ENCODE results near the gene EVC2. TPM values are rescaled to one million over a fixed set of nuclear protein-coding genes. Genes with fewer than 3 reads are reported as not detected.
A peak's percentile ranks its signal among the peaks of the same experiment; 100 is the strongest.

Gene EVC2
- total RNA-seq, 1 donor from 2014 or later, result 1.4 TPM

DNA sequence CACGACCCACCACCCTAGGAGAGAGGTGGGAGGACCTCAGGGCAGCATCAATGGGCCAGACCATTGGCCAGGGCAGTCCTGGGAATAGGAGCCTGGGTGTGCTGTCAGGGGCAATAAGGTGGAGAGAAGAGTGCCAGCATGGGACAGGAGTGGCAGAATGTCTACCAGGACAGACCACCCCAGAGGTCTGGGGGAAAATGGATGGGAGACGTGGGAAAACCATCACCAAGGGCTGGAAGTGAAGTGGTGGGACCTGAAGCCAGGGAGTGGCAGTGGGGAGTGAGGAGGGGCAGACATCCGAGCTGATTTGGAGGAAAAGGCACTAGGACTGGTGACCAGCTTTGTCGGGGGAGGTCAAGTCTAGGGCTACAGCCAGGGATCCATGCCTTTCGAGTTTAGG lies 993 bp downstream of the EVC2 start:
- TF ChIP-seq, protein P1, sequence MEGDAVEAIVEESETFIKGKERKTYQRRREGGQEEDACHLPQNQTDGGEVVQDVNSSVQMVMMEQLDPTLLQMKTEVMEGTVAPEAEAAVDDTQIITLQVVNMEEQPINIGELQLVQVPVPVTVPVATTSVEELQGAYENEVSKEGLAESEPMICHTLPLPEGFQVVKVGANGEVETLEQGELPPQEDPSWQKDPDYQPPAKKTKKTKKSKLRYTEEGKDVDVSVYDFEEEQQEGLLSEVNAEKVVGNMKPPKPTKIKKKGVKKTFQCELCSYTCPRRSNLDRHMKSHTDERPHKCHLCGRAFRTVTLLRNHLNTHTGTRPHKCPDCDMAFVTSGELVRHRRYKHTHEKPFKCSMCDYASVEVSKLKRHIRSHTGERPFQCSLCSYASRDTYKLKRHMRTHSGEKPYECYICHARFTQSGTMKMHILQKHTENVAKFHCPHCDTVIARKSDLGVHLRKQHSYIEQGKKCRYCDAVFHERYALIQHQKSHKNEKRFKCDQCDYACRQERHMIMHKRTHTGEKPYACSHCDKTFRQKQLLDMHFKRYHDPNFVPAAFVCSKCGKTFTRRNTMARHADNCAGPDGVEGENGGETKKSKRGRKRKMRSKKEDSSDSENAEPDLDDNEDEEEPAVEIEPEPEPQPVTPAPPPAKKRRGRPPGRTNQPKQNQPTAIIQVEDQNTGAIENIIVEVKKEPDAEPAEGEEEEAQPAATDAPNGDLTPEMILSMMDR (IDR thresholded peaks at IDR 0.05; ENCODE audit: borderline replicate concordance), result no peak
- no peak for DNase-seq
- Histone ChIP-seq H3K9me3 (replicated peaks) (no peaks in the 10 kb centered on the region), H3K4me1 (peaks cover 46% of the 10 kb centered on the region), H3K4me3 (peak overlapping the region; percentile 80), H3K27me3 (ENCODE audit: low read depth) (peaks cover 38% of the 10 kb centered on the region), H3K36me3 (no peaks in the 10 kb centered on the region), H3K27ac (replicated peaks) (peak overlapping the region; percentile 80)
- intact Hi-C loops (cut with micrococcal nuclease), result no loop called here

DNA sequence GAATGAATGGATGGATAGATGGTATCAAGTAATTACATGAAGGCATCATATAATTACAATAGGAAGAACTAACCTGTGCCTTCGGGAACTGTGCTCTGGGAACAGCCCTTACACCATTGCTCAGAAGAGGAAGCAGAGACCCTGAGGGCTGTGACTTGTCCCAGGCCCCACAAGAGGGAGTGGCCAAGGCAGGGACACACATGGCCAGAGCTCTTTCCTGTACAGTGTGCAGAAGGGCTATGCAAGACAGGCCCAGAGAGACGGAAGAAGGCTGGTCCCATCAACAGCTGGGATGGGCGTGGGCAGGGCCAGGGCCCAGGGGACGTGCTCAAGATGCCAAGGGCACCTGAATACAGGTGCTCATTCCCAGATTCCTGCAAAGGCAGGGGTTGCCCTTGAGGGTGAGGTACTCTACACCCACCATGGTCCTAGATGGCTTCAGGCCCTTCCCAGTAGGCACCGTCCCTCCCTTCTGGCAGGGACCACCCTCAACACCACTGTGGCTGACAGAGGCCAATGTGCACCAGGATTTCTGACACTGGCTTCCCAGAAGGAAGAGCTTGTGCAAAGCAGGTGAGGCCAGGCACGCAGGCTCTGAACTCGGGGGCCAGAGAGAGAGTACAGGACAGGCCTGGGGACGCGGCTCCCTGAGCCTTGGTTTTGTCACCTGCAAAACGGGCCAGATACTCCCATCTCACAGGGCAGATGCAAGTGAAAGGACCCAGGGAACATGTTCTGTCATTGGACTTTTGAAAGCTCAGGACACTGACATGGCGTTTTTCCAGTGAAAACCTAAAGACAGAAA lies 1.7 kb downstream of the EVC2 start:
- intact Hi-C loops (cut with micrococcal nuclease), result no loop called here
- Histone ChIP-seq H3K9me3 (replicated peaks) (no peaks in the 10 kb centered on the region), H3K4me1 (peaks cover 43% of the 10 kb centered on the region), H3K27ac (replicated peaks) (no peak overlapping the region), H3K27me3 (ENCODE audit: low read depth) (peaks cover 35% of the 10 kb centered on the region), H3K4me3 (peak overlapping the region; percentile 80), H3K36me3 (no peaks in the 10 kb centered on the region)
- TF ChIP-seq, protein P1 (IDR thresholded peaks at IDR 0.05; ENCODE audit: borderline replicate concordance), result no peak
- no peak for DNase-seq

DNA sequence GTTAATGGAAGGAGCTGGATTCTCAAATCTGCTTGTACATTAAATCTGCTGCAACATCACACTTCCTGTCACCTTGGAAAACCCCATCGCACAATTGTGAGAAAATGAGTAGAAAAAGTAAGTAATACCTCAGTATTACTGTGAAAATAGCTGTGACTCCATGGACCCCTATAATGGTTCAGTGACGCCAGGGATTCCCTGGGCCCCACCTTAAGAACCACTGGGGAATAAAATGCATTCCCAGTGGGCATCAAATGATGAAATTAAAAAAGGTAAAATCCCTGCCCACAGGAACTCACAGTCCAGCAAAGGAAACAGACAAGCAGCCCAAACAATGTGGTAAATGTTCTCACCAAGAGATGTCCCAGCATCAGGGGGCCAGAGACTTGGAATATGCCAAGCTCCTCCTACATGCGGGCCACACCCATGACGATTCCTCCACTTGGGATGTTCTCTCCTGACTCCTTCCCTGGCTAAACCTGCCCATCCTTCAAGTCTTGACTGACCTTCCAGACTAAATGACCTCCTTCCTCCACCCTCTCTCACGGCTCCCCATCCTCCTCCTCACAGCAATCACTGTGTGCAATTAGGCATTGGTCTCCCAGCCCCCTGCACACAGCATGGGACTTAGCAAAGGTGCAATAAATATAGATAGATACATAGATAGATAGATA lies 2.6 kb downstream of the EVC2 start:
- peaks cover 39% of the 10 kb centered on the region for H3K4me1 ChIP-seq
- H3K36me3 ChIP-seq, result no peaks in the 10 kb centered on the region
- H3K9me3 ChIP-seq (replicated peaks), result no peaks in the 10 kb centered on the region
- intact Hi-C loops (cut with micrococcal nuclease), result no loop called here
- no peak for DNase-seq
- no peak overlapping the region for H3K4me3 ChIP-seq
- H3K27me3 ChIP-seq (ENCODE audit: low read depth), result peaks cover 33% of the 10 kb centered on the region
- no peak overlapping the region for H3K27ac ChIP-seq (replicated peaks)
- TF ChIP-seq, protein P1 (IDR thresholded peaks at IDR 0.05; ENCODE audit: borderline replicate concordance), result no peak

DNA sequence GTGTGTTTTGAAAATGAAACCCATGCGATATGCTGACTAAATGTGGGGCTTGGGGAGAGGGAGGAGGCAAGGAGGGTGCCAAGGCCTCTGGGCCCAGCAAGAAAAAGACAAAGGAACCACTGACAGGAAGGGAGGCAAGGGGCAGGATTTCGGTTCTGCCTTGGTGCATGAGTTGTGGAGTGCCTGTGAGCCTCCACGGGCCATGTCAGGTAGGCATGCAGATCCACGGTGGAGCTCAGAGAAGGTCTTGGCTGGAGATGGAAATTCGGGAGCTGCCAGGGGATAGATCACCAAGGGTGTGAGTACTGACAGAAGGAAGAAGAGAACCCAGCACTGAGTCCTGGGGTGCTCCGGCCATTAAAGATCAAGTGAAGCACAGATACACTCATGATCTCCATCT lies 4.1 kb downstream of the EVC2 start:
- Histone ChIP-seq H3K36me3 (no peaks in the 10 kb centered on the region), H3K4me1 (peaks cover 28% of the 10 kb centered on the region), H3K27me3 (ENCODE audit: low read depth) (peaks cover 27% of the 10 kb centered on the region), H3K9me3 (replicated peaks) (no peaks in the 10 kb centered on the region), H3K4me3 (no peak overlapping the region), H3K27ac (replicated peaks) (no peak overlapping the region)
- TF ChIP-seq, protein P1 (IDR thresholded peaks at IDR 0.05; ENCODE audit: borderline replicate concordance), result no peak
- DNase-seq, result no peak
- intact Hi-C loops (cut with micrococcal nuclease), result no loop called here

DNA sequence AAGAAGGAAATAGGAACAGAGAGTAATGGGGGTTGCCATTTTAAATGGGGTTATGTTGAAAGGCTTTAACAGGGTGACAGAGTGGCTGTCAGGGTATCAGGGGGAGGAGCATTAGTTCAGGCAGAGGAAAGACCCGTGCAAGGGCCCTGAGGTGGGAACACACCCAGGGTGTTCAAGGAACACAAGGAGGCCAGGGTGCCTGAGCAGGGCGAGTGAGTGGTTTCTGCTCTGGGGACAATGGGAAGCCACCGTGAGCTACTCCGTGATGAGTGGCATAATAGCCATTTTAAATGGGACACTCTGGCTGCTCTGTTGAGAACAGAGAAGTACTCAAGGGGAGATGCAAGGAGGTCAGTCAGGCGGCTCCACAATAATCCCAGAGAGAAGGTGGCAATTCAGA lies 4.5 kb downstream of the EVC2 start:
- TF ChIP-seq, protein P1 (IDR thresholded peaks at IDR 0.05; ENCODE audit: borderline replicate concordance), result no peak
- no peak overlapping the region for H3K4me3 ChIP-seq
- H3K4me1 ChIP-seq, result peaks cover 24% of the 10 kb centered on the region
- no peaks in the 10 kb centered on the region for H3K36me3 ChIP-seq
- DNase-seq, result no peak
- H3K9me3 ChIP-seq (replicated peaks), result no peaks in the 10 kb centered on the region
- no peak overlapping the region for H3K27ac ChIP-seq (replicated peaks)
- intact Hi-C loops (cut with micrococcal nuclease), result no loop called here
- H3K27me3 ChIP-seq (ENCODE audit: low read depth), result peaks cover 23% of the 10 kb centered on the region

Measured in left ventricle myocardium inferior (tissue), 1 donor.